Glomerular visceral epithelial cell (primary cell): ENCODE data around the gene MTRF1L.
"Not testable (repeated sequence)": the region's sequence is repeated elsewhere in the genome, so short reads cannot be mapped to it uniquely, and the experiment has no call there.

Experiments
- DNase-seq: peaks from one replicate; pipeline ENCODE4 v3.0.0-alpha.2; 2016; ENCODE audit errors: extremely low spot score

The MTRF1L gene

GRCh38 chr6:153001767-153002612 is 519 bp downstream of the MTRF1L start:
- DNase-seq = no peak

GRCh38 chr6:153000790-153001189 is 1.7 kb downstream of the MTRF1L start:
- DNase-seq = not testable (repeated sequence)

- DNase-seq = no peak
Measured at GRCh38 chr6:153000243-153000642, 2.3 kb downstream of the MTRF1L start.

GRCh38 chr6:152999538-152999937 is 3.0 kb downstream of the MTRF1L start:
- DNase-seq = not testable (repeated sequence)

GRCh38 chr6:152993847-152994246 is 8.7 kb downstream of the MTRF1L start:
- DNase-seq = no peak

DNA sequence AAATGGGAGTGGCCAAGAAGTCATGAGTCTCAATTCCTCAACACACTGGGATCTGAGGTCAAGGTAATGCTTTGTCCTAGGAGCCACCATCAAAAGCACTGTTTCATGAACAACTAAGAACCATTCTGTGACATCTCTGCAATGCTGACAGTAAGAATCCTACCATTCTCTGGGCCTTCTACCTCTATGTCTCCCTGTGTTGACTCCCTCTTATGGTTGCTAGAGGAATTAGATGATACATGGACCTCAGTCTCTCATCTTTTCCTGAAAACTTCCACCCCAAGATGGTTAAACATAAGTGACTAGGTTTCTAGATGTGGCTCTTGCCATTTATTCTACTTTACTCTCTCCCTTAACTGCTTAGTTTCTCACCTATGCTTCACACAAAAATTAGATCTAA is 9.1 kb downstream of the MTRF1L start:
- DNase-seq = no peak

DNA sequence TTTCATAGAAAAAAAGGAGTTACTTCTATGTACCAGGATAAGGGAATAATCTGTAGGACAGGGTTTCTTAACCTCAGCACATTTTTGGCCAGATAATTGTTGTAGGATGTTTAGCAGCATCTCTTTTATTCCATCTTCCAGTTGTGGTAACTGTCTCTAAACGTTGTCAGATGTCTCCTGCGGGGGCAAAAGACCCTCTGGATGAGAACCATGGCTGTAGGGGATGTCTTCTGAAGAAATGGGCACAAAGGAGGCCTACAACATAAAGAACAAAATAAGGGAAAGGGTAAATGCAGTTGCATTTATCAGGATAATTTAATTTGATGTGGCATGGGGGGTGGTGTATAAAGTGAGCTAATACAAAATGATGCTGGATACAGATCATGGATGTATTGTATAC is 15.5 kb downstream of the MTRF1L start:
- DNase-seq = no peak

DNA sequence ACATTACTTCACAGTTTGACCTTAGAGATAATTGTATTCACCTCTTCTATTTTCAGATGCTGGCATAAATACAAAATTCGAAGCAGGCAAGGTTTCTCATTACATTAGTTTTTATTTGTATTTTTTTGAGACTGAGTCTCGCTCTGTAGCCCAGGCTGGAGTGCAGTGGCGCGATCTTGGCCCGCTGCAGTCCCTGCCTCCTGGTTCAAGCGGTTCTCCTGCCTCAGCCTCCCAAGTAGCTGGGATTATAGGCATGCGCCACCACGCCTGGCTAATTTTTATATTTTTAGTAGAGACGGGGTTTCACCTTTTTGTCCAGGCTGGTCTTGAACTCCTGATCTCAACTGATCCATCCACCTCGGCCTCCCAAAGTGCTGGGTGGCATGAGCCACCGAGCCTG is 17.2 kb downstream of the MTRF1L start:
- DNase-seq = not testable (repeated sequence)

- no peak for DNase-seq
Measured at GRCh38 chr6:152984513-152984872, 18.0 kb downstream of the MTRF1L start.

- DNase-seq = peak; percentile 73
Measured at GRCh38 chr6:152983637-152984512, 18.6 kb downstream of the MTRF1L start.

- peak; percentile 99 for DNase-seq
Measured at GRCh38 chr6:152982904-152983636, 19.4 kb downstream of the MTRF1L start, which contains the start of gene FBXO5. Gene FBXO5 (minus strand): TSS chr6:152983041. CDS start chr6:152982959, 82 bp downstream.

DNA sequence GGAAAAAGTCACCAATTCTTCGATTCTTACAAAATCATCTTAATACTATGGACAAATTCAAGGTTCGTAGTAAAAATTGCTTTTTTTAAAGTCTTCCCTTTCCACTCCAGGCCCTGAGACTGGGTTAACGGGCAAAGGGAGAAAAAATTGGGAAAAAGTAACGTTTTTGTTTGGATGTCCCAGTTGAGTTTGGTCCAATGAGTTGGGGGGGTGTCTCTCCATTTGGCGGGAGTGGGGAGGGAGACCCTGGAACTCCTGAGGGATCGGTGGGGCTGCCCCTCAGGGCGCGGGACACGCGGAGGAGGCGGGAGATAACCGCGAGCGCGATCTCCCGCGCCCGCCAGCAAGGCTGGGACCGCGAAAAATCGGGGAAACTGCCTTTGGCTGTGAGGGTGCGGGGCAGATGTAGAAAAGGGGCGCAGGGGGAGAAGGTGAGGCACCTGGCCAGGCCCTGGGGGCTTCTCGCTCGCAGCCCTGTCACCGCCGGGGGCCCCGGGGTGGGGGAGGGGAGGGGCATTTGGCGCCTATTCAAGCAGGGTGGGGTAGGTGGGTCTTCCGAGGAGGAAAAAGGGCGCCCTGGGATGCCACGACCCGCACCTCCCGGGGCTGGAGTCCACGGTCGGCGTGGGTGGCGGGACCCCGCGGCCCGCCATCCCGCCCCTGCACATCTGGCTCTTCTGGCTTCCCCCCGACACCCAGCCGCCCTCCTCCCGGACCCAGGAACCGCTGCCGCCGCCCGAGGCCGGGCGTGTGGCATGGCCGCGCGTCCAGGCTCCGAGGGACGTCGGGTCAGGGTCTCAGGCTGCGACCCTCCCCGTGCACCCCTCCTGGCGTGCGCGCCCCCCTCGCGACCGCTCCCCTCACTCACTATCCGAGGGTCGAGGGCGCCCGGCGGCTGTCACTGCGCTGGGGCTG is 20.3 kb downstream of the MTRF1L start:
- DNase-seq = peak; percentile 38

DNA sequence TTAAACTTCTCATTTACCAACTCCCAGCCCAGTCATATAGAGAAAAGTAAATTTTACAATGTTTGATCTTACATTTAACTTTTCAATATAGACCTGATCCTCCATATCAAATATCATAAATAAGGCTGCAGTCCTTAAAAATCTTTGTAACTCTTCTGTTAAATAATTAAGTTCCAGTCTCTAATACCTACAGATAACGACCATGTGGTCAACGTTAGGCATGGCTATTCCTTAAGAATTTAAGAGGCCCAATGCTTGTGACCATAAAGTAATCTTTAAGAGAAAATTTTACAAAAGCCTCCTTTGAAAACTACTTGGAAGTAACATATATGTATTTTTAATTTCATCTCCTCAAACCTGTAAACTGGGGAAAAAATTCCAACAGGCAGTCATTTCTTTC is 21.3 kb downstream of the MTRF1L start:
- no peak for DNase-seq

DNA sequence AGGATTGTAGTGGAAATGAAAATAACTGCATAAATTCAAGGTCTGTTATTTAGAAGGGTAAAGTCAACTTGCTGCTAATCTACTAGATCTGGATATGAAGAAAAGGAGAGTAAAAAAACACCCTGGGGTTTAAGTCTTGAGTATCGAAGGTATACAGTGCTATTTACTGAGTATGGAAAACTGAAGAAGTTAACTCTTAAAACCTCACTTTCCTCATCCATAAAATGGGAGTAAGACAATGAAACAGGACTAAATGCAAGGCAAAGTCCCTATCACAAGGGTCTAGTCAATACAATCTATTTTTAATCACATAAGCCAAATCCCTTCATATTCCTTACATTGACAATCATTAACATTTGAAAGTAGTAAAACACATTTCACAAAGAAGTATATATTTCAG is 21.9 kb downstream of the MTRF1L start:
- DNase-seq = no peak

DNA sequence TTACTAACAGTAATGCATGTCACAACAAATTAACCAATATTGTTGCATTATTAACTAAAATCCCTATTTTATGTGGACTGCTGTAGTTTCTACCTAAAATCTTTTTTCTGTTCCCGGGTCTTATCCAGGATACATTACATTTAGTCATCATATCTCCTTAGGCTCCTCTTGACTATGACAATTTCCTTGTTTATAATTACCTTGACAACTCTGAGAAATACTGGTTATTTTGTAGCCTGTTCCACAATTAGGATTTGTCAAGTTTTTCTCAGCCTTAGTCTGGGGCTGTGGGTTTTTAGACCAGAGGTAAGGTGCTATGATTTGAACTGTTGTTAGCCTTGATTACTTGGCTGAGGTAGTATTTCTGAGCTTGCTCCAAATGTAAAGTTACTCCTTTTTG is 23.4 kb downstream of the MTRF1L start:
- DNase-seq = no peak

- DNase-seq = no peak
Measured at GRCh38 chr6:152978058-152978457, 24.5 kb downstream of the MTRF1L start.

GRCh38 chr6:152977556-152977955 is 25.0 kb downstream of the MTRF1L start:
- DNase-seq = no peak

- DNase-seq = no peak
Measured at GRCh38 chr6:152976749-152977148, 25.8 kb downstream of the MTRF1L start.

- DNase-seq = no peak
Measured at GRCh38 chr6:152975204-152975915, 27.1 kb downstream of the MTRF1L start.

GRCh38 chr6:152973916-152974315 is 28.6 kb downstream of the MTRF1L start:
- no peak for DNase-seq
